Activated CD8-positive, alpha-beta T cell treated with anti-CD3 and anti-CD28 coated beads for 36 hours (primary cell): Measurements from ENCODE around the gene APOH. TPM values are rescaled to one million over a fixed set of nuclear protein-coding genes. Genes with fewer than 3 reads are reported as not detected.

Experiments used
- ATAC-seq: fragments of 200-7000 bp; cut with Tn5 transposase; one replicate; pipeline ENCODE4 v1.10.0; 2021; ENCODE audit warnings: mild to moderate bottlenecking, moderate library complexity
- CTCF ChIA-PET: fragments of 350-600 bp; sonication (Branson Sonifier 250); formaldehyde crosslinking; loops from one replicate; lab custom pipeline; 2021; ENCODE audit warnings: antibody characterized with exemption; lab: Charles Lee
- POLR2A ChIA-PET: fragments of 350-600 bp; sonication (Branson Sonifier 250); formaldehyde crosslinking; loops from one replicate; lab custom pipeline; 2021; ENCODE audit warnings: antibody characterized with exemption; lab: Charles Lee
- DNase-seq: peaks from one replicate; pipeline ENCODE4 v3.0.0-alpha.2; 2020
- H3K27ac Mint-ChIP-seq: one replicate; pipeline ENCODE4 v1.8.0; 2021; ENCODE audit warnings: mild to moderate bottlenecking, mixed read lengths
- H3K27me3 Mint-ChIP-seq: one replicate; pipeline ENCODE4 v1.8.0; 2021; ENCODE audit warnings: mixed read lengths
- H3K36me3 Mint-ChIP-seq: one replicate; pipeline ENCODE4 v1.8.0; 2021; ENCODE audit warnings: low read depth, mixed read lengths
- H3K4me1 Mint-ChIP-seq: one replicate; pipeline ENCODE4 v1.8.0; 2021; ENCODE audit warnings: low read depth, mixed read lengths
- H3K4me3 Mint-ChIP-seq: one replicate; pipeline ENCODE4 v1.8.0; 2021; ENCODE audit warnings: mild to moderate bottlenecking, moderate library complexity, mixed read lengths
- H3K9me3 Mint-ChIP-seq: one replicate; pipeline ENCODE4 v1.8.0; 2021; ENCODE audit warnings: mixed read lengths
- CTCF ChIP-seq: fragments of 200-600 bp; IDR thresholded peaks from one replicate; pipeline ENCODE4 v1.8.0; 2022; ENCODE audit warnings: antibody characterized with exemption, mild to moderate bottlenecking
- intact Hi-C: fragments of 100-400 bp; cut with micrococcal nuclease; formaldehyde crosslinking; loops from one replicate; pipeline ENCODE4 v1.10.0; 2022
- total RNA-seq, 2 experiments: library from RNA; stranded (reverse); gene quantifications; one replicate each; pipeline ENCODE4 v1.2.3, GENCODE V29; 2021

Gene APOH
- total RNA-seq, 2 experiments from 2014 or later, result not detected

DNA sequence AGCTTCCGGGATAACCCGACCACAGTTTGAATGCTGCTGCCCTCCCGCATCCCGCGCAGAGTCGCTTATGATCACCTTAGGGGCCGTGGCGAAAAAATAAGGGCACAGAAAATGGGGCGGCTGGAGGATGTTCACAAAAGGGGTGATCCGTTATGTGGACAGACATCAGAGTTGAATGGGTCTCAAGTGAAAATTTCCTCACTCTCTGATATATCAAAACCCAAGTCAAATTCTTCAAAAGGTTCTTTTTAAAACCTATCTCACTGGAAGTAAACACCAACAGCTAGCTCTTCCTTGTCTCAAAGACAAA, 36.9 kb downstream of the APOH start:
- Mint-ChIP-seq H3K36me3 (no peaks in the 10 kb centered on the region), H3K27me3 (no peaks in the 10 kb centered on the region), H3K4me3 (peak overlapping the region; percentile 78), H3K9me3 (no peaks in the 10 kb centered on the region), H3K27ac (peak overlapping the region; percentile 57), H3K4me1 (peaks cover 15% of the 10 kb centered on the region)
- ATAC-seq (no peak), DNase-seq (no peak)
- POLR2A ChIA-PET, result interaction anchor here (1.6 kb wide), 1 partner anchor 9 kb away, joined by 6 read pairs; no protein-coding TSS in a partner anchor
- no peak for TF ChIP-seq CTCF
- CTCF ChIA-PET, result interaction anchor here (1.0 to 2.5 kb wide), 3 partner anchors 9 to 963 kb away, joined by 3 to 15 read pairs (median 3); no protein-coding TSS in a partner anchor
- intact Hi-C loops, result no loop called here

GRCh38 chr17:66191593-66192377, 37.4 kb downstream of the APOH start, which contains the start of gene CEP112:
Gene CEP112, minus strand, starts transcription at chr17:66192133.
- Mint-ChIP-seq H3K27me3 (no peaks in the 10 kb centered on the region), H3K4me3 (peak within 1 kb of the TSS; percentile 78), H3K4me1 (peaks cover 15% of the 10 kb centered on the region), H3K9me3 (no peaks in the 10 kb centered on the region), H3K27ac (peak within 1 kb of the TSS; percentile 57), H3K36me3 (no peaks in the 10 kb centered on the region)
- intact Hi-C loops, result no loop called here
- TF ChIP-seq CTCF, result no peak
- CTCF ChIA-PET, result interaction anchor here (1.0 to 2.5 kb wide), 3 partner anchors 9 to 963 kb away, joined by 3 to 15 read pairs (median 3); no protein-coding TSS in a partner anchor
- POLR2A ChIA-PET, result interaction anchor here (1.6 kb wide), 1 partner anchor 9 kb away, joined by 6 read pairs; no protein-coding TSS in a partner anchor
- ATAC-seq (peak; percentile 89), DNase-seq (peak; percentile 89)

DNA sequence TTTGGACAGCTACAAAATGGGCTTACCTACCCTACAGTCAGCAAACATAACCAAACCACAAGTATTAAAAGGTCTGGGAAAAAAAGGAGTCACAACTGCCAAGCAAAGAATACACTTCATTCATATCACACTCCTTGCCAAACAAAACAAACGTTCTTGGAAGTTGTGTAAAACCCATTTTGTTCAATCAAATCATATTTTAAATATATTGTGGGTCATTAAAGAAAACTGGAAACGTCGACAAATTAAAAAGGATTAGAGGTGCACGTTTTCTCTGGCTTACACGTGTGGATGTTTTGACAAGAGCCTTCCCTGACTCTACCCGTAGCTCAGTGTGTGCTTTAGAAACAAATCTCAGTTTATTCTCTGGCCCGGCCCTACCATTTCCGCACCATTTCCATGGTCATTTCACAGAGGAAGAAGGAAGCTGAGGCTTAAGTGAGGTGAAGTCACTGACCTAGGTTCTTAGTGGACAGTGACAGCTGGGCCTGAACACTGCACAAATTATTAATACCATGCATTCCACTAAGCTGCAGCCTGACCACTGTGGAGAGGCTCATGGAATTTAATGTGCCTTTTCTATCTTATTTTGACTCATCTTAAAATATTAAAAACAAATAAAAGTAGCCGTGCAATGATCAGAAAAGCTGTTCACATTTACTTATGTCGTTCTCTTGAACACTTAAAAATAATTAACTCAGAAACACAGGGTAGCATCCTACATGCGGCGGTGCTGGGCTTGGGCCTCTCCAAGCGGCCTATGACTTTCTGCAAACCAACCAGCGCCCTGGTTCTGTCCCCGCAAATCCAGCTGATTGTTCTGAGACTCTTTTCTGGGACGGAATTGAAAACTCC, 38.2 kb downstream of the APOH start:
- no peaks in the 10 kb centered on the region for H3K27me3 Mint-ChIP-seq
- no peak for DNase-seq
- no peaks in the 10 kb centered on the region for H3K36me3 Mint-ChIP-seq
- H3K27ac Mint-ChIP-seq, result peak overlapping the region; percentile 35
- ChIA-PET POLR2A (interaction anchor here (1.6 kb wide), 1 partner anchor 10 kb away, joined by 6 read pairs; no protein-coding TSS in a partner anchor), CTCF (interaction anchor here (0.9 to 2.5 kb wide), 6 partner anchors 10 to 962 kb away, joined by 3 to 15 read pairs (median 3); no protein-coding TSS in a partner anchor)
- no peak for ATAC-seq
- H3K9me3 Mint-ChIP-seq, result no peaks in the 10 kb centered on the region
- intact Hi-C loops, result no loop called here
- no peak for TF ChIP-seq CTCF
- peak overlapping the region; percentile 78 for H3K4me3 Mint-ChIP-seq
- peaks cover 15% of the 10 kb centered on the region for H3K4me1 Mint-ChIP-seq

DNA sequence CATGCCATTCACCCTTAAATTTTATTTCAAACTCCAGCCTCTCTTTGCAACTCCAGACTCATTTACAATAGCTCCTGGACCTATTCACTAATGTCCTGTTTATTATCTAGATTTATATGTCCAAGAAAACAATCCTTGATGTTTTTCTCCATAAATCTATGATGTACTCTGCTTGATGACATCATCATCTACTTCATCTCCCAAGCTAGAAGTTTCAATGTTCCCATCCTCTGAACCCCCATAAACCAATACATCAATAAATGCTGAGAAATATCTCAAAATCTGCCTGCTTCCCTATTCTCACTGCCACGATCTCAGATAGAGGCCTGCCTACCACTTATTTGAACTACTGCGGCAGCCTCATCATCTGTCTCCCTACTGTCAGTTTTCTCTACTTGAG, 41.5 kb downstream of the APOH start:
- ChIA-PET POLR2A (no interaction called here), CTCF (interaction anchor here (0.6 to 1.2 kb wide), 2 partner anchors 22 to 510 kb away, joined by 3 to 7 read pairs; no protein-coding TSS in a partner anchor)
- Mint-ChIP-seq H3K27ac (no peak overlapping the region), H3K9me3 (peaks cover 3% of the 10 kb centered on the region), H3K27me3 (peaks cover 1% of the 10 kb centered on the region), H3K36me3 (no peaks in the 10 kb centered on the region), H3K4me1 (peaks cover 15% of the 10 kb centered on the region), H3K4me3 (no peak overlapping the region)
- intact Hi-C loops, result no loop called here
- ATAC-seq (no peak), DNase-seq (no peak)
- TF ChIP-seq CTCF, result no peak
